Inflammatory macrophage treated with lipopolysaccharide for 1 hour (primary cell): ENCODE measurements around the gene DUS1L.

ENCODE experiments used
- DNase-seq, 2 donors: peaks; one replicate each; pipeline ENCODE4 v3.0.0-alpha.2; 2020 to 2022

Gene DUS1L

GRCh38 chr17:82087961-82088837 is 22.6 kb upstream of the DUS1L start:
- no peak for DNase-seq

GRCh38 chr17:82086941-82087906 is 21.6 kb upstream of the DUS1L start:
- no peak for DNase-seq

- DNase-seq = no peak
These were observed 20.5 kb upstream of the DUS1L start for GRCh38 chr17:82085931-82086764.

GRCh38 chr17:82085031-82085861 is 19.6 kb upstream of the DUS1L start:
- DNase-seq = no peak

- no peak for DNase-seq
These were observed 18.9 kb upstream of the DUS1L start for GRCh38 chr17:82084373-82085030.

GRCh38 chr17:82083533-82084359 is 18.1 kb upstream of the DUS1L start:
- no peak for DNase-seq

- no peak for DNase-seq
These were observed 17.4 kb upstream of the DUS1L start for GRCh38 chr17:82083009-82083408.

GRCh38 chr17:82082456-82082855 is 16.9 kb upstream of the DUS1L start:
- no peak for DNase-seq

GRCh38 chr17:82081966-82082365 is 16.4 kb upstream of the DUS1L start:
- DNase-seq = no peak

- DNase-seq = no peak
These were observed 15.9 kb upstream of the DUS1L start for GRCh38 chr17:82081546-82081945.

- DNase-seq = no peak
These were observed 15.3 kb upstream of the DUS1L start for GRCh38 chr17:82080789-82081464.

GRCh38 chr17:82080048-82080788 is 14.6 kb upstream of the DUS1L start:
- no peak for DNase-seq

GRCh38 chr17:82079001-82079677 is 13.5 kb upstream of the DUS1L start:
- DNase-seq = no peak

GRCh38 chr17:82078433-82078832 is 12.8 kb upstream of the DUS1L start:
- no peak for DNase-seq

GRCh38 chr17:82077617-82078358 is 12.2 kb upstream of the DUS1L start:
- DNase-seq = no peak

GRCh38 chr17:82076785-82077591 is 11.4 kb upstream of the DUS1L start:
- DNase-seq = no peak
